Measurements from ENCODE around the gene RCOR2. TPM values are rescaled to one million over a fixed set of nuclear protein-coding genes. Genes with fewer than 3 reads are reported as not detected.

Gene RCOR2
- total RNA-seq, 1 experiment from 2014 or later, result 3.4 TPM

DNA sequence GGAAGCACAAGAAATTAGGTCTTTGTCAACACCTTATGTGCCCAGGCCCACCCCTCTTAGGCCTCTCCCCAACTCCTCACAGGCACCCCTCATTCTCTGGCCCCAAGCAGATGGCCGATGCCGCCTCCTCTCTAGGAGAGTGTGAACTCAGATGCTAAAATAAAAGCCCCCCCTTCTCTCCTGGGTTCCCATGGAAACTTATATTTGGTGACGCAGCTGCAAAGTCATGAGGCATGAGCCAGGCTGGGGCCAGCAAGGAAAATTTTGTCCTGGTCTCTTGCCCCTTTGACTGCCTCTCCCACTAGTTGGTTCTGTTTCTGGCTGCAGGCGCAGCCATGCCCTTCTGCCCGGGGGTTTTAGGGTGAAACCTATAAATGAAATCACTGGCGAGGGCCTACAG, 11.8 kb downstream of the RCOR2 start:
- intact Hi-C loops (cut with micrococcal nuclease; ENCODE audit: unreplicated experiment), result no loop called here
- Histone ChIP-seq H3K4me1 (replicated peaks; ENCODE audit: insufficient read depth) (no peaks in the 10 kb centered on the region), H3K9me3 (ENCODE audit: insufficient read depth, low read depth) (no peaks in the 10 kb centered on the region), H3K9me2 (ENCODE audit: insufficient read depth) (no peaks in the 10 kb centered on the region), H2AFZ (no peak overlapping the region), H3K36me3 (ENCODE audit: low read depth) (peaks cover 25% of the 10 kb centered on the region; the same call in 1 of the 2 replicates), H3K4me3 (no peak overlapping the region), H3K27me3 (ENCODE audit: insufficient read depth, low read depth) (no peaks in the 10 kb centered on the region), H3K79me2 (ENCODE audit: low read depth) (no peaks in the 10 kb centered on the region), H4K20me1 (ENCODE audit: insufficient read depth) (peaks cover 15% of the 10 kb centered on the region; the same call in 1 of the 2 replicates), H3K4me2 (no peak overlapping the region), H3K27ac (no peak overlapping the region), H3F3A (ENCODE audit: insufficient read depth, low read depth) (peaks cover 32% of the 10 kb centered on the region; the same call in 1 of the 2 replicates)
- DNase-seq, result no peak
- no TSS peak for BruUV-seq (replicated peaks)
- POLR2A ChIA-PET (ENCODE audit: unreplicated experiment), result no interaction called here
- TF ChIP-seq EZH2 (IDR thresholded peaks at IDR 0.05; ENCODE audit: low read depth), result no peak
- TF ChIP-seq, protein P1, sequence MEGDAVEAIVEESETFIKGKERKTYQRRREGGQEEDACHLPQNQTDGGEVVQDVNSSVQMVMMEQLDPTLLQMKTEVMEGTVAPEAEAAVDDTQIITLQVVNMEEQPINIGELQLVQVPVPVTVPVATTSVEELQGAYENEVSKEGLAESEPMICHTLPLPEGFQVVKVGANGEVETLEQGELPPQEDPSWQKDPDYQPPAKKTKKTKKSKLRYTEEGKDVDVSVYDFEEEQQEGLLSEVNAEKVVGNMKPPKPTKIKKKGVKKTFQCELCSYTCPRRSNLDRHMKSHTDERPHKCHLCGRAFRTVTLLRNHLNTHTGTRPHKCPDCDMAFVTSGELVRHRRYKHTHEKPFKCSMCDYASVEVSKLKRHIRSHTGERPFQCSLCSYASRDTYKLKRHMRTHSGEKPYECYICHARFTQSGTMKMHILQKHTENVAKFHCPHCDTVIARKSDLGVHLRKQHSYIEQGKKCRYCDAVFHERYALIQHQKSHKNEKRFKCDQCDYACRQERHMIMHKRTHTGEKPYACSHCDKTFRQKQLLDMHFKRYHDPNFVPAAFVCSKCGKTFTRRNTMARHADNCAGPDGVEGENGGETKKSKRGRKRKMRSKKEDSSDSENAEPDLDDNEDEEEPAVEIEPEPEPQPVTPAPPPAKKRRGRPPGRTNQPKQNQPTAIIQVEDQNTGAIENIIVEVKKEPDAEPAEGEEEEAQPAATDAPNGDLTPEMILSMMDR (conservative IDR thresholded peaks at IDR 0.05), result no peak
- CTCF ChIA-PET, result no interaction called here

DNA sequence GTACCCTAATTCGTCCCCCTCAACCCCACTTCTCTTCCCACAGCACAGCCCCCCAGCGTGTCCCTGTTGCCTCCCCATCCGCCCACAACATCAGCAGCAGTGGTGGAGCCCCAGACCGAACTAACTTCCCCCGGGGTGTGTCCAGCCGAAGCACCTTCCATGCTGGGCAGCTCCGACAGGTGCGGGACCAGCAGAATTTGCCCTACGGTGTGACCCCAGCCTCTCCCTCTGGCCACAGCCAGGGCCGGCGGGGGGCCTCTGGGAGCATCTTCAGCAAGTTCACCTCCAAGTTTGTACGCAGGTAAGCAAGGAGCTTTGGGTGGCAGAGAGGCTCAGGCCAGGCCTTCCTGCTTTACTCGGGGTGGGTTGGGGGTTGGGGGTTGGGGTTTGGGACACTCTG, 12.2 kb downstream of the RCOR2 start:
- no peak for DNase-seq
- Histone ChIP-seq H3F3A (ENCODE audit: insufficient read depth, low read depth) (peaks cover 29% of the 10 kb centered on the region; the same call in 1 of the 2 replicates), H3K27ac (no peak overlapping the region), H3K4me3 (no peak overlapping the region), H4K20me1 (ENCODE audit: insufficient read depth) (peaks cover 15% of the 10 kb centered on the region; the same call in 1 of the 2 replicates), H3K79me2 (ENCODE audit: low read depth) (no peaks in the 10 kb centered on the region), H3K27me3 (ENCODE audit: insufficient read depth, low read depth) (no peaks in the 10 kb centered on the region), H3K9me2 (ENCODE audit: insufficient read depth) (no peaks in the 10 kb centered on the region), H2AFZ (no peak overlapping the region), H3K36me3 (ENCODE audit: low read depth) (peaks cover 25% of the 10 kb centered on the region; the same call in 1 of the 2 replicates), H3K4me2 (no peak overlapping the region), H3K9me3 (ENCODE audit: insufficient read depth, low read depth) (no peaks in the 10 kb centered on the region), H3K4me1 (replicated peaks; ENCODE audit: insufficient read depth) (no peaks in the 10 kb centered on the region)
- intact Hi-C loops (cut with micrococcal nuclease; ENCODE audit: unreplicated experiment), result no loop called here
- BruUV-seq (replicated peaks), result no TSS peak
- CTCF ChIA-PET, result no interaction called here
- TF ChIP-seq EZH2 (IDR thresholded peaks at IDR 0.05; ENCODE audit: low read depth), result no peak
- TF ChIP-seq, protein P1 (conservative IDR thresholded peaks at IDR 0.05), result no peak
- POLR2A ChIA-PET (ENCODE audit: unreplicated experiment), result no interaction called here

DNA sequence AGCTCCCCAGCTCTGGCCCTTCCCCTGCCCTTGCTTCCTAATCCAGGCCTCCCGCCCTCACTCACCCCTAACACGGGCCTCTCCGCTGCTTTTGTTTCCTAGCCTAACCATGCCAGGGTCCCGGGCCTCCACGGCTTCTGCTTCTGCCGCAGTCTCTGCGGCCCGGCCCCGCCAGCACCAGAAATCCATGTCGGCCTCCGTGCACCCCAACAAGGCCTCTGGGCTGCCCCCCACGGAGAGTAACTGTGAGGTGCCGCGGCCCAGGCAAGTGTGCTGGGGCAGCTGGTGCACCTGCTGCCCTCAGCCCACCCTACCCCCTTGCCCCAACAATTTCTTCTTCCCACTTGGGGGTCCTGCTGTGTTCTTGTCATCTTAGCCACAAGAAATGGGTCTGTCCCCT, 13.1 kb downstream of the RCOR2 start:
- no peak overlapping the region for H3K4me3 ChIP-seq
- intact Hi-C loops (cut with micrococcal nuclease; ENCODE audit: unreplicated experiment), result no loop called here
- no peaks in the 10 kb centered on the region for H3K9me3 ChIP-seq (ENCODE audit: insufficient read depth, low read depth)
- no peak overlapping the region for H3K4me2 ChIP-seq
- CTCF ChIA-PET, result interaction anchor here (0.6 kb wide), 1 partner anchor 51 kb away, joined by 6 read pairs; no protein-coding TSS in a partner anchor
- no peaks in the 10 kb centered on the region for H3K79me2 ChIP-seq (ENCODE audit: low read depth)
- H3K36me3 ChIP-seq (ENCODE audit: low read depth), result peaks cover 27% of the 10 kb centered on the region
- no peaks in the 10 kb centered on the region for H3K4me1 ChIP-seq (replicated peaks; ENCODE audit: insufficient read depth)
- peaks cover 15% of the 10 kb centered on the region; the same call in 1 of the 2 replicates for H4K20me1 ChIP-seq (ENCODE audit: insufficient read depth)
- H3K27me3 ChIP-seq (ENCODE audit: insufficient read depth, low read depth), result no peaks in the 10 kb centered on the region
- no TSS peak for BruUV-seq (replicated peaks)
- no peak for TF ChIP-seq EZH2 (IDR thresholded peaks at IDR 0.05; ENCODE audit: low read depth)
- TF ChIP-seq, protein P1 (conservative IDR thresholded peaks at IDR 0.05), result no peak
- H2AFZ ChIP-seq, result no peak overlapping the region
- H3F3A ChIP-seq (ENCODE audit: insufficient read depth, low read depth), result peaks cover 22% of the 10 kb centered on the region; the same call in 1 of the 2 replicates
- DNase-seq, result no peak
- no peak overlapping the region for H3K27ac ChIP-seq
- no peaks in the 10 kb centered on the region for H3K9me2 ChIP-seq (ENCODE audit: insufficient read depth)
- POLR2A ChIA-PET (ENCODE audit: unreplicated experiment), result no interaction called here
